HEK293 (cell line): ENCODE results near the gene TNFRSF21.

ENCODE experiments used
- CTCF ChIA-PET: fragments of 350-600 bp; formaldehyde crosslinking; extraction: SDS; loops from one replicate; lab custom pipeline; 2021; ENCODE audit warnings: antibody characterized with exemption; lab: Yijun Ruan, JAX
- POLR2A ChIA-PET: fragments of 300-600 bp; formaldehyde crosslinking; extraction: SDS; loops from one replicate; lab custom pipeline; 2020; ENCODE audit warnings: antibody characterized with exemption, inconsistent platforms; lab: Yijun Ruan, JAX
- H3K27ac ChIP-seq: fragments of 200-500 bp; sonication (Bioruptor generic); 2 replicates; pipeline ENCODE4 v1.5.1; 2014; ENCODE audit warnings: low read depth, low read length, control low read depth, inconsistent platforms; ENCODE audit errors: extremely low read depth
- H3K36me3 ChIP-seq, 2 experiments: fragments of 200-500 bp in 1 of 2; sonication (Bioruptor generic) in 1 of 2; 1 replicate in 1 of 2; 2 replicates in 1 of 2; pipeline ENCODE4 v1.5.1; 2014 to 2017; ENCODE audit warnings: inconsistent platforms in 2 of 2, low read length in 2 of 2; ENCODE audit not compliant: control insufficient read depth in 2 of 2, insufficient read depth in 1 of 2
- H3K4me1 ChIP-seq: fragments of 200-500 bp; sonication (Bioruptor generic); 2 replicates; pipeline ENCODE4 v1.5.1; 2014; ENCODE audit warnings: mild to moderate bottlenecking, low read length, inconsistent platforms; ENCODE audit not compliant: control insufficient read depth, insufficient read depth
- H3K4me3 ChIP-seq: 2 replicates; pipeline ENCODE4 v1.5.1; 2011; ENCODE audit warnings: low read depth, mild to moderate bottlenecking, control low read depth, low read length, moderate library complexity
- H3K9me3 ChIP-seq: fragments of 200-500 bp; sonication (Bioruptor generic); 2 replicates; pipeline ENCODE4 v1.5.1; 2014; ENCODE audit warnings: low read depth, low read length, inconsistent platforms; ENCODE audit not compliant: control insufficient read depth, insufficient read depth
- KLF1 ChIP-seq: fragments of 450-650 bp; formaldehyde crosslinking; IDR thresholded peaks from 2 replicates; pipeline ENCODE4 v1.5.1; 2016; ENCODE audit warnings: missing biosample characterization, missing genetic modification characterization
- KLF16 ChIP-seq: fragments of 450-650 bp; formaldehyde crosslinking; IDR thresholded peaks from 2 replicates; pipeline ENCODE4 v1.5.1; 2017; ENCODE audit warnings: missing biosample characterization, missing genetic modification characterization
- PRDM1 ChIP-seq: fragments of 450-650 bp; formaldehyde crosslinking; IDR thresholded peaks from 2 replicates; pipeline ENCODE4; 2016; ENCODE audit warnings: missing biosample characterization, missing genetic modification characterization
- PRDM4 ChIP-seq: fragments of 450-650 bp; formaldehyde crosslinking; IDR thresholded peaks from 2 replicates; pipeline ENCODE4 v1.5.1; 2017; ENCODE audit warnings: missing biosample characterization, missing genetic modification characterization
- RBAK ChIP-seq: fragments of 450-650 bp; formaldehyde crosslinking; IDR thresholded peaks from 2 replicates; pipeline ENCODE4 v1.5.1; 2016; ENCODE audit warnings: missing biosample characterization, missing genetic modification characterization
- REPIN1 ChIP-seq: fragments of 450-650 bp; formaldehyde crosslinking; IDR thresholded peaks from 2 replicates; pipeline ENCODE4 v1.5.1; 2017; ENCODE audit warnings: missing biosample characterization, missing genetic modification characterization, low read depth
- TCF7L2 ChIP-seq: IDR thresholded peaks from 2 replicates; pipeline ENCODE4 v1.6.1; 2011; ENCODE audit warnings: low read depth, mild to moderate bottlenecking, inconsistent platforms, low read length, moderate library complexity, borderline replicate concordance
- ZBTB17 ChIP-seq: fragments of 450-650 bp; formaldehyde crosslinking; IDR thresholded peaks from 2 replicates; pipeline ENCODE4 v1.5.1; 2016; ENCODE audit warnings: missing biosample characterization, missing genetic modification characterization
- ZBTB20 ChIP-seq: fragments of 450-650 bp; formaldehyde crosslinking; IDR thresholded peaks from 2 replicates; pipeline ENCODE4 v1.5.1; 2016; ENCODE audit warnings: missing biosample characterization, missing genetic modification characterization
- ZBTB8A ChIP-seq: fragments of 450-650 bp; formaldehyde crosslinking; IDR thresholded peaks from 2 replicates; pipeline ENCODE4 v1.5.1; 2016; ENCODE audit warnings: missing biosample characterization, missing genetic modification characterization
- ZFP3 ChIP-seq: fragments of 450-650 bp; formaldehyde crosslinking; IDR thresholded peaks from 2 replicates; pipeline ENCODE4 v1.5.1; 2016; ENCODE audit warnings: low read depth, missing biosample characterization, missing genetic modification characterization
- ZNF184 ChIP-seq: fragments of 450-650 bp; IDR thresholded peaks from 2 replicates; pipeline ENCODE4 v1.5.1; 2018; ENCODE audit warnings: missing biosample characterization, mild to moderate bottlenecking, missing genetic modification characterization
- ZNF221 ChIP-seq: fragments of 450-650 bp; formaldehyde crosslinking; IDR thresholded peaks from 2 replicates; pipeline ENCODE4 v1.5.1; 2017; ENCODE audit warnings: missing biosample characterization, missing genetic modification characterization, borderline replicate concordance
- ZNF223 ChIP-seq: fragments of 450-650 bp; formaldehyde crosslinking; IDR thresholded peaks from 2 replicates; pipeline ENCODE4 v1.5.1; 2016; ENCODE audit warnings: missing biosample characterization, missing genetic modification characterization
- ZNF266 ChIP-seq: fragments of 450-650 bp; formaldehyde crosslinking; IDR thresholded peaks from 2 replicates; pipeline ENCODE4 v1.5.1; 2016; ENCODE audit warnings: missing biosample characterization, missing genetic modification characterization, low read depth
- ZNF311 ChIP-seq: fragments of 450-650 bp; formaldehyde crosslinking; IDR thresholded peaks from 2 replicates; pipeline ENCODE4 v1.5.1; 2017; ENCODE audit warnings: missing biosample characterization, missing genetic modification characterization, borderline replicate concordance
- ZNF404 ChIP-seq: fragments of 450-650 bp; formaldehyde crosslinking; IDR thresholded peaks from 2 replicates; pipeline ENCODE4 v1.5.1; 2017; ENCODE audit warnings: missing biosample characterization, missing genetic modification characterization
- ZNF580 ChIP-seq: fragments of 450-650 bp; formaldehyde crosslinking; IDR thresholded peaks from 2 replicates; pipeline ENCODE4 v1.5.1; 2016; ENCODE audit warnings: missing biosample characterization, missing genetic modification characterization
- ZNF792 ChIP-seq: fragments of 450-650 bp; formaldehyde crosslinking; IDR thresholded peaks from 2 replicates; pipeline ENCODE4 v1.5.1; 2016; ENCODE audit warnings: missing biosample characterization, missing genetic modification characterization
- TF ChIP-seq, protein P1 (sequence below): fragments of 450-650 bp; formaldehyde crosslinking; IDR thresholded peaks from 2 replicates; pipeline ENCODE4 v1.5.1; 2016; ENCODE audit warnings: missing biosample characterization, missing genetic modification characterization
- TF ChIP-seq, protein P2 (sequence below): fragments of 450-650 bp; formaldehyde crosslinking; IDR thresholded peaks from 2 replicates; pipeline ENCODE4 v1.5.1; 2016; ENCODE audit warnings: missing biosample characterization, missing genetic modification characterization
- TF ChIP-seq, protein P3 (sequence below): fragments of 450-650 bp; formaldehyde crosslinking; IDR thresholded peaks from 2 replicates; pipeline ENCODE4 v1.5.1; 2016; ENCODE audit warnings: missing biosample characterization, missing genetic modification characterization

TNFRSF21 gene

DNA sequence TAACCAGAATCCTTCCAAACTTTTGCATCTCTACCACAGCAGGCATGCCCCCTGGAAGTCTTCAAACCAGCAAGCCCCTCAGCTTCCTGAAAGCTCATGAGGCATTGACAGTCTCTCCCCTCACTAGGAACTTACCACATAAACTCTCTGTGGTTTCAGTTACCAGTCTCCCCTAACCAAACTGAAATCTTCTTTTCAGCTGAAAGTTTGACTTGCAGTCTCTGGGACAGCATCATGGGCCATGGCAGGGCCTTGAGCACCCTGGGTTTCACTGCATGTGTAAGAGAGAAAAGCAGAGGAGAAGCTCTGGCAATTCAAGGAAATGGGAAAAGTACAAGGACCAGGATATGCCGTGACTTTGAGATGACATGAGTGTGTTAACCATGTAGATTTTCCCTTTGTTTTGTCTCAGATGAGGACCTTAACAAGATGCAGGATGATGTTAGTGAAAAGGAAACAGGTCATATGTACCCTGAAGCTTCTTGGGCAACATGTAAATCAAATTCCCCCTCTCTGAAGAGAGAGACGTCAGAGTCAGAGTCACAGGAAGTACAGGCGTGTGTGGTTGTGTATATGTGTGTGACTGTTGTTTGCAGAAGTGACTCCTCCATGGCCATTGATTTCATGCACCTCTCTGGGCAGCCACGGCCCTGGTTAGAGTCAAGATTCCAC, 106.3 kb downstream of the TNFRSF21 start:
- ChIA-PET POLR2A (no interaction called here), CTCF (interaction anchor here (1.1 to 1.9 kb wide), 2 partner anchors 10 to 106 kb away, joined by 3 to 5 read pairs; no protein-coding TSS in a partner anchor)
- Histone ChIP-seq H3K9me3 (no peaks in the 10 kb centered on the region), H3K27ac (no peak overlapping the region), H3K4me1 (peaks cover 8% of the 10 kb centered on the region), H3K36me3 (no peaks in the 10 kb centered on the region), H3K4me3 (no peak overlapping the region)
- no peak for TF ChIP-seq ZNF221
- TF ChIP-seq, protein P1, sequence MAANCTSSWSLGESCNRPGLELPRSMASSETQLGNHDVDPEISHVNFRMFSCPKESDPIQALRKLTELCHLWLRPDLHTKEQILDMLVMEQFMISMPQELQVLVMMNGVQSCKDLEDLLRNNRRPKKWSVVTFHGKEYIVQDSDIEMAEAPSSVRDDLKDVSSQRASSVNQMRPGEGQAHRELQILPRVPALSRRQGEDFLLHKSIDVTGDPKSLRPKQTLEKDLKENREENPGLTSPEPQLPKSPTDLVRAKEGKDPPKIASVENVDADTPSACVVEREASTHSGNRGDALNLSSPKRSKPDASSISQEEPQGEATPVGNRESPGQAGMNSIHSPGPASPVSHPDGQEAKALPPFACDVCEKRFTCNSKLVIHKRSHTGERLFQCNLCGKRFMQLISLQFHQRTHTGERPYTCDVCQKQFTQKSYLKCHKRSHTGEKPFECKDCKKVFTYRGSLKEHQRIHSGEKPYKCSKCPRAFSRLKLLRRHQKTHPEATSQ (tag by site-specific recombination), result no peak
- TF ChIP-seq ZNF311, result no peak
- no peak for TF ChIP-seq ZNF792 (tag by site-specific recombination)
- TF ChIP-seq, protein P2, sequence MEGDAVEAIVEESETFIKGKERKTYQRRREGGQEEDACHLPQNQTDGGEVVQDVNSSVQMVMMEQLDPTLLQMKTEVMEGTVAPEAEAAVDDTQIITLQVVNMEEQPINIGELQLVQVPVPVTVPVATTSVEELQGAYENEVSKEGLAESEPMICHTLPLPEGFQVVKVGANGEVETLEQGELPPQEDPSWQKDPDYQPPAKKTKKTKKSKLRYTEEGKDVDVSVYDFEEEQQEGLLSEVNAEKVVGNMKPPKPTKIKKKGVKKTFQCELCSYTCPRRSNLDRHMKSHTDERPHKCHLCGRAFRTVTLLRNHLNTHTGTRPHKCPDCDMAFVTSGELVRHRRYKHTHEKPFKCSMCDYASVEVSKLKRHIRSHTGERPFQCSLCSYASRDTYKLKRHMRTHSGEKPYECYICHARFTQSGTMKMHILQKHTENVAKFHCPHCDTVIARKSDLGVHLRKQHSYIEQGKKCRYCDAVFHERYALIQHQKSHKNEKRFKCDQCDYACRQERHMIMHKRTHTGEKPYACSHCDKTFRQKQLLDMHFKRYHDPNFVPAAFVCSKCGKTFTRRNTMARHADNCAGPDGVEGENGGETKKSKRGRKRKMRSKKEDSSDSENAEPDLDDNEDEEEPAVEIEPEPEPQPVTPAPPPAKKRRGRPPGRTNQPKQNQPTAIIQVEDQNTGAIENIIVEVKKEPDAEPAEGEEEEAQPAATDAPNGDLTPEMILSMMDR (tag by site-specific recombination), result no peak
- no peak for TF ChIP-seq ZNF184 (tag by site-specific recombination)
- no peak for TF ChIP-seq KLF1 (tag by site-specific recombination)
- TF ChIP-seq ZFP3 (tag by site-specific recombination), result no peak
- TF ChIP-seq ZNF266, result no peak
- TF ChIP-seq ZBTB20, result no peak
- TF ChIP-seq REPIN1, result no peak
- no peak for TF ChIP-seq ZNF580 (tag by site-specific recombination)
- TF ChIP-seq, protein P3, sequence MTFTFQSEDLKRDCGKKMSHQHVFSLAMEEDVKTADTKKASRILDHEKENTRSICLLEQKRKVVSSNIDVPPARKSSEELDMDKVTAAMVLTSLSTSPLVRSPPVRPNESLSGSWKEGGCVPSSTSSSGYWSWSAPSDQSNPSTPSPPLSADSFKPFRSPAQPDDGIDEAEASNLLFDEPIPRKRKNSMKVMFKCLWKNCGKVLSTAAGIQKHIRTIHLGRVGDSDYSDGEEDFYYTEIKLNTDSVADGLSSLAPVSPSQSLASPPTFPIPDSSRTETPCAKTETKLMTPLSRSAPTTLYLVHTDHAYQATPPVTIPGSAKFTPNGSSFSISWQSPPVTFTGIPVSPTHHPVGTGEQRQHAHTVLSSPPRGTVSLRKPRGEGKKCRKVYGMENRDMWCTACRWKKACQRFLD, result no peak
- TF ChIP-seq ZNF404, result no peak
- no peak for TF ChIP-seq PRDM4 (tag by site-specific recombination)
- TF ChIP-seq ZBTB17 (tag by site-specific recombination), result no peak

GRCh38 chr6:47202644-47203205, 107.0 kb downstream of the TNFRSF21 start:
- Histone ChIP-seq H3K4me1 (peaks cover 8% of the 10 kb centered on the region), H3K4me3 (no peak overlapping the region), H3K9me3 (no peaks in the 10 kb centered on the region), H3K27ac (no peak overlapping the region), H3K36me3 (no peaks in the 10 kb centered on the region)
- TF ChIP-seq ZNF223 (tag by site-specific recombination), result no peak
- no peak for TF ChIP-seq KLF16 (tag by site-specific recombination)
- TF ChIP-seq RBAK (tag by site-specific recombination), result no peak
- TF ChIP-seq ZBTB8A (tag by site-specific recombination), result no peak
- no peak for TF ChIP-seq TCF7L2
- no peak for TF ChIP-seq PRDM1 (tag by site-specific recombination)
- ChIA-PET CTCF (interaction anchor here (1.1 to 1.9 kb wide), 3 partner anchors 10 to 106 kb away, joined by 3 to 5 read pairs (median 4); no protein-coding TSS in a partner anchor), POLR2A (no interaction called here)
